H1 (cell line): ENCODE results near the gene RPS6KA2. TPM values are rescaled to one million over a fixed set of nuclear protein-coding genes. Genes with fewer than 3 reads are reported as not detected.

Experiments used
- CTCF ChIA-PET: fragments of 300-600 bp; sonication (Branson Sonifier 250); formaldehyde crosslinking; loops from one replicate; lab custom pipeline; 2021; ENCODE audit not compliant: partially characterized antibody; lab: Charles Lee
- POLR2A ChIA-PET: fragments of 300-600 bp; sonication (Branson Sonifier 250); formaldehyde crosslinking; loops from one replicate; lab custom pipeline; 2021; ENCODE audit warnings: inconsistent platforms; ENCODE audit not compliant: partially characterized antibody; lab: Charles Lee
- DNase-seq, 2 experiments: peaks; one replicate each; pipeline versions ENCODE4 v3.0.0 to v3.0.0-alpha.2; 2010 to 2022; ENCODE audit warnings: low spot score in 2 of 2, low read depth in 1 of 2, mixed read lengths in 1 of 2
- FAIRE-seq: peaks from 2 replicates; lab custom pipeline; 2011; peaks lifted over from hg19 to GRCh38; lab: Jason Lieb, UNC
- H2AFZ ChIP-seq: 2 replicates; pipeline ENCODE4 v1.8.1; 2012; ENCODE audit warnings: low read length, inconsistent platforms
- H2AK5ac ChIP-seq: 2 replicates; pipeline ENCODE4 v1.6.1; 2013; ENCODE audit warnings: low read depth, low read length
- H2BK120ac ChIP-seq: replicated peaks from 2 replicates; pipeline ENCODE3; 2013; ENCODE audit warnings: low read depth, low read length, inconsistent platforms
- H2BK12ac ChIP-seq: 2 replicates; pipeline ENCODE4 v1.6.1; 2013; ENCODE audit warnings: low read depth, low read length
- H2BK15ac ChIP-seq: 2 replicates; pipeline ENCODE4 v1.6.1; 2013; ENCODE audit warnings: low read length
- H2BK20ac ChIP-seq: 2 replicates; pipeline ENCODE4 v1.6.1; 2013; ENCODE audit warnings: low read length
- H2BK5ac ChIP-seq: 2 replicates; pipeline ENCODE4 v1.6.1; 2013; ENCODE audit warnings: low read depth, low read length
- H3K14ac ChIP-seq: 2 replicates; pipeline ENCODE4 v1.6.1; 2013; ENCODE audit warnings: inconsistent platforms; ENCODE audit not compliant: insufficient read length
- H3K18ac ChIP-seq: 2 replicates; pipeline ENCODE4 v1.6.1; 2013; ENCODE audit warnings: low read length; ENCODE audit errors: extremely low read depth
- H3K23ac ChIP-seq: 2 replicates; pipeline ENCODE4 v1.6.1; 2013; ENCODE audit warnings: inconsistent platforms; ENCODE audit not compliant: insufficient read length
- H3K23me2 ChIP-seq: 2 replicates; pipeline ENCODE4 v1.6.1; 2013; ENCODE audit warnings: low read depth, low read length
- H3K27ac ChIP-seq: 2 replicates; pipeline ENCODE4 v1.6.1; 2011; ENCODE audit warnings: low read depth, low read length, inconsistent platforms
- H3K27me3 ChIP-seq, 4 experiments: replicated peaks in 1 of 4; 1 replicate in 1 of 4; 2 replicates in 3 of 4; pipeline versions ENCODE4 v1.6.1 to v1.8.1; 2011 to 2013; ENCODE audit warnings: low read length in 3 of 4, mild to moderate bottlenecking in 3 of 4, inconsistent platforms in 2 of 4, mixed read lengths in 2 of 4, moderate library complexity in 1 of 4; ENCODE audit not compliant: control insufficient read depth in 3 of 4, insufficient read depth in 3 of 4; ENCODE audit errors: extremely low read depth in 1 of 4
- H3K36me3 ChIP-seq, 4 experiments: 2 replicates each; pipeline versions ENCODE4 v1.6.1 to v1.8.1; 2011 to 2013; ENCODE audit warnings: mild to moderate bottlenecking in 4 of 4, low read length in 3 of 4, moderate library complexity in 2 of 4, control low read depth in 1 of 4, inconsistent platforms in 1 of 4; ENCODE audit not compliant: insufficient read depth in 4 of 4, control insufficient read depth in 2 of 4
- H3K4ac ChIP-seq: replicated peaks from 2 replicates; pipeline ENCODE3; 2013; ENCODE audit warnings: low read length, low read depth, mixed read lengths, inconsistent platforms; ENCODE audit not compliant: insufficient read length
- H3K4me1 ChIP-seq, 4 experiments: replicated peaks in 1 of 4; 1 replicate in 1 of 4; 2 replicates in 3 of 4; pipeline versions ENCODE4 v1.6.1 to v1.8.1; 2011 to 2013; ENCODE audit warnings: low read length in 3 of 4, inconsistent platforms in 2 of 4, mixed read lengths in 1 of 4; ENCODE audit not compliant: insufficient read depth in 4 of 4, control insufficient read depth in 3 of 4
- H3K4me2 ChIP-seq, 2 experiments: 2 replicates each; pipeline versions ENCODE4 v1.6.1 to v1.8.1; 2011 to 2013; ENCODE audit warnings: low read depth in 2 of 2, low read length in 2 of 2, control low read depth in 1 of 2, inconsistent platforms in 1 of 2, mild to moderate bottlenecking in 1 of 2; ENCODE audit not compliant: insufficient read depth in 1 of 2
- H3K4me3 ChIP-seq, 4 experiments: fragments of 200-600, 300-600 bp in 1 of 4; sonication (generic), shearing (Covaris generic), sonication (Bioruptor Twin) in 1 of 4; 2 replicates each; pipeline versions ENCODE4 v1.5.1 to v1.8.1; 2011 to 2016; ENCODE audit warnings: low read length in 4 of 4, low read depth in 3 of 4, control low read depth in 2 of 4, inconsistent platforms in 2 of 4, mild to moderate bottlenecking in 2 of 4, mixed read lengths in 1 of 4, moderate library complexity in 1 of 4; ENCODE audit not compliant: insufficient read depth in 2 of 4; ENCODE audit errors: extremely low read depth in 1 of 4
- H3K56ac ChIP-seq: replicated peaks from 2 replicates; pipeline ENCODE3; 2013; ENCODE audit warnings: low read depth, mild to moderate bottlenecking, mixed read lengths, low read length, inconsistent platforms; ENCODE audit not compliant: insufficient read length
- H3K79me1 ChIP-seq: 2 replicates; pipeline ENCODE4 v1.6.1; 2013; ENCODE audit warnings: low read depth, low read length, control low read depth
- H3K79me2 ChIP-seq, 2 experiments: 2 replicates each; pipeline versions ENCODE4 v1.6.1 to v1.8.1; 2012 to 2013; ENCODE audit warnings: low read length in 2 of 2, mild to moderate bottlenecking in 2 of 2, inconsistent platforms in 1 of 2; ENCODE audit not compliant: insufficient read depth in 2 of 2, control insufficient read depth in 1 of 2
- H3K9ac ChIP-seq, 4 experiments: replicated peaks in 1 of 4; 1 replicate in 1 of 4; 2 replicates in 3 of 4; pipeline versions ENCODE4 v1.6.1 to v1.8.1; 2011 to 2013; ENCODE audit warnings: low read depth in 3 of 4, low read length in 3 of 4, control low read depth in 2 of 4, mild to moderate bottlenecking in 2 of 4, moderate library complexity in 2 of 4, inconsistent platforms in 1 of 4; ENCODE audit errors: extremely low read depth in 1 of 4
- H3K9me3 ChIP-seq, 2 experiments: 2 replicates each; pipeline versions ENCODE4 v1.6.1 to v1.8.1; 2012 to 2013; ENCODE audit warnings: mild to moderate bottlenecking in 2 of 2, moderate library complexity in 2 of 2, control low read depth in 1 of 2, inconsistent platforms in 1 of 2, low read depth in 1 of 2, low read length in 1 of 2, mixed read lengths in 1 of 2; ENCODE audit not compliant: insufficient read depth in 2 of 2
- H4K20me1 ChIP-seq, 2 experiments: replicated peaks in 1 of 2; 2 replicates each; pipeline versions ENCODE3 to v1.8.1; 2011 to 2013; ENCODE audit warnings: inconsistent platforms in 2 of 2, low read length in 2 of 2, mild to moderate bottlenecking in 1 of 2; ENCODE audit not compliant: insufficient read depth in 2 of 2, control insufficient read depth in 1 of 2
- H4K5ac ChIP-seq: 2 replicates; pipeline ENCODE4 v1.6.1; 2013; ENCODE audit warnings: low read length, low read depth, mixed read lengths, inconsistent platforms; ENCODE audit not compliant: insufficient read length
- H4K8ac ChIP-seq: 2 replicates; pipeline ENCODE4 v1.8.0; 2013; ENCODE audit warnings: mild to moderate bottlenecking, moderate library complexity, low read length, inconsistent platforms; ENCODE audit not compliant: insufficient read depth; ENCODE audit errors: extremely low read depth
- H4K91ac ChIP-seq: replicated peaks from 2 replicates; pipeline ENCODE3; 2013; ENCODE audit warnings: low read length, mixed read lengths, inconsistent platforms; ENCODE audit not compliant: insufficient read length
- CTBP2 ChIP-seq: IDR thresholded peaks from 2 replicates; pipeline ENCODE4 v1.7.0; 2011; ENCODE audit warnings: borderline replicate concordance, mild to moderate bottlenecking, moderate library complexity, mixed read lengths, low read length; ENCODE audit not compliant: insufficient read depth, insufficient read length
- GTF2F1 ChIP-seq: IDR thresholded peaks from 2 replicates; pipeline ENCODE4 v1.6.1; 2012; ENCODE audit warnings: low read depth, low read length, improper control_type of control experiment, borderline replicate concordance
- POU5F1 ChIP-seq: IDR thresholded peaks from 2 replicates; pipeline ENCODE4 v1.6.1; 2011; ENCODE audit warnings: low read depth, mild to moderate bottlenecking, low read length, moderate library complexity
- SP2 ChIP-seq: IDR thresholded peaks from 2 replicates; pipeline ENCODE4 v1.6.1; 2012; ENCODE audit warnings: mild to moderate bottlenecking, low read length, inconsistent platforms
- SRF ChIP-seq: IDR thresholded peaks from 2 replicates; pipeline ENCODE4 v1.6.1; 2011; ENCODE audit warnings: mild to moderate bottlenecking, low read depth, low read length, moderate library complexity
- WGBS, 2 experiments: shearing (Covaris generic) in 1 of 2; methylation state at CpG; one replicate each; pipeline versions ENCODE4 v1.1.6 to v1.1.7; 2013 to 2015; ENCODE audit warnings: low lambda C conversion rate in 2 of 2, mixed read lengths in 2 of 2, inconsistent platforms in 1 of 2, low coverage in 1 of 2, missing lambda C conversion rate in 1 of 2; ENCODE audit not compliant: insufficient replicate concordance in 2 of 2, insufficient coverage in 1 of 2, insufficient read length in 1 of 2; ENCODE audit errors: extremely low coverage in 1 of 2, missing lambda C conversion rate in 1 of 2; 5-methylcytosine and 5-hydroxymethylcytosine counted together
- polyA plus RNA-seq, 7 experiments: library from polyadenylated mRNA; depleted of rRNA in 3 of 7; stranded (reverse) in 5 of 7; unstranded in 2 of 7; fragments of >200 nt in 5 of 7; fragments of 200-250 nt in 2 of 7; gene quantifications; 1 replicate in 5 of 7; 2 replicates in 1 of 7; 4 replicates in 1 of 7; pipeline versions ENCODE4 v1.2.1 to v1.2.3, GENCODE V29; 2011 to 2013; ENCODE audit warnings: missing spikeins in 2 of 7, mixed read lengths in 2 of 7
- total RNA-seq: library from RNA; stranded (reverse); fragmentation: NEBNext Ultra II Directional; extraction: Animal tissue kit (Norgen Biotek cat#: 25700); gene quantifications from 2 replicates; pipeline ENCODE4 v1.2.1, GENCODE V29; 2021
- TF ChIP-seq, protein P1 (sequence below), 3 experiments: IDR thresholded peaks; 1 replicate in 2 of 3; 2 replicates in 1 of 3; pipeline versions ENCODE4 v1.5.1 to v1.6.1; 2011; ENCODE audit warnings: low read length in 3 of 3, mild to moderate bottlenecking in 3 of 3, inconsistent platforms in 2 of 3, low read depth in 1 of 3, moderate library complexity in 1 of 3; ENCODE audit not compliant: insufficient read depth in 1 of 3; ENCODE audit errors: control extremely low read depth in 1 of 3

The RPS6KA2 gene
- total and polyA plus RNA-seq, 2 of the 8 experiments (the other 6 are each of a cell fraction or from before 2014, with no cell fraction given): 8.8 to 25.7 TPM

DNA sequence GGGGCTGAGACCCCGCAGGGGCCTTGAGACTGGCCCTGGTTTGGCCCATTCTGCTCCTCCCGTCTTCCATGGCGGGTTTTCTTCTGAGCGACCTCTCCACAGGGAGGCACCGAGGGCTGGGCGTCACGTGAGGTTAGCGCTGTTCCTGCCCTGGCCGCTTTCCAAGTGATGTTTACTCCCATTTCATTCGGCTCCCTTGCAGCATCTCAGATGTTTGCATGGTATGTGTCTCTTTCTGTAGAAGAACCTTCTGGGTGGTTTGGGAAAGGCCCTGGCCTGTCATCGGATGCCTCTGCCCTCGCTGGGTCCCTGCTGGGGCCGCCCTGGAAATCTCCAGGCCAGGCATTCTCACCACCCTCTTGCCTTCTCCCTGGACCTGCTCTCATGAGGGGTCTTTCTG, 57.8 kb downstream of the RPS6KA2 start:
- peaks cover 0 to 23% of the 10 kb centered on the region in 2 experiments; a peak in 2 of 4 replicates for H3K79me2 ChIP-seq
- FAIRE-seq (no peak), DNase-seq (no peak)
- no peak overlapping the region for H3K56ac ChIP-seq
- no peaks in the 10 kb centered on the region; a peak in 1 of 7 replicates for H3K27me3 ChIP-seq
- no peak overlapping the region for H2AFZ ChIP-seq
- no peak overlapping the region for H3K4ac ChIP-seq
- H3K4me2 ChIP-seq: no peak overlapping the region
- peaks cover 0 to 4% of the 10 kb centered on the region in 2 experiments for H4K20me1 ChIP-seq
- peaks cover 10% of the 10 kb centered on the region; the same call in 1 of the 2 replicates for H3K79me1 ChIP-seq
- no peak overlapping the region for H2BK5ac ChIP-seq
- H3K4me1 ChIP-seq: peaks cover 11 to 21% (median 15%) of the 10 kb centered on the region in 4 experiments
- POLR2A ChIA-PET: no interaction called here
- H3K36me3 ChIP-seq: no peaks in the 10 kb centered on the region
- WGBS, 2 experiments: 86% methylated on average over 13 of the region's 13 CpGs; no CpG with 5 or more reads in 1 of the 2 experiments
- H2AK5ac ChIP-seq: no peak overlapping the region
- no peak overlapping the region for H4K8ac ChIP-seq
- no peak overlapping the region for H3K23ac ChIP-seq
- H4K5ac ChIP-seq: no peak overlapping the region
- no peaks in the 10 kb centered on the region for H3K23me2 ChIP-seq
- no peak overlapping the region for H3K27ac ChIP-seq
- no peak overlapping the region for H2BK20ac ChIP-seq
- TF ChIP-seq GTF2F1 (no peak), POU5F1 (no peak), SRF (no peak), CTBP2 (no peak), SP2 (no peak)
- TF ChIP-seq, protein P1, sequence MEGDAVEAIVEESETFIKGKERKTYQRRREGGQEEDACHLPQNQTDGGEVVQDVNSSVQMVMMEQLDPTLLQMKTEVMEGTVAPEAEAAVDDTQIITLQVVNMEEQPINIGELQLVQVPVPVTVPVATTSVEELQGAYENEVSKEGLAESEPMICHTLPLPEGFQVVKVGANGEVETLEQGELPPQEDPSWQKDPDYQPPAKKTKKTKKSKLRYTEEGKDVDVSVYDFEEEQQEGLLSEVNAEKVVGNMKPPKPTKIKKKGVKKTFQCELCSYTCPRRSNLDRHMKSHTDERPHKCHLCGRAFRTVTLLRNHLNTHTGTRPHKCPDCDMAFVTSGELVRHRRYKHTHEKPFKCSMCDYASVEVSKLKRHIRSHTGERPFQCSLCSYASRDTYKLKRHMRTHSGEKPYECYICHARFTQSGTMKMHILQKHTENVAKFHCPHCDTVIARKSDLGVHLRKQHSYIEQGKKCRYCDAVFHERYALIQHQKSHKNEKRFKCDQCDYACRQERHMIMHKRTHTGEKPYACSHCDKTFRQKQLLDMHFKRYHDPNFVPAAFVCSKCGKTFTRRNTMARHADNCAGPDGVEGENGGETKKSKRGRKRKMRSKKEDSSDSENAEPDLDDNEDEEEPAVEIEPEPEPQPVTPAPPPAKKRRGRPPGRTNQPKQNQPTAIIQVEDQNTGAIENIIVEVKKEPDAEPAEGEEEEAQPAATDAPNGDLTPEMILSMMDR (IDR thresholded peaks at IDR 0.05; ENCODE audit: control extremely low read depth in 1 of 3, insufficient read depth in 1 of 3, low read depth in 1 of 3, low read length in 3 of 3): no peak
- TF ChIP-seq, all 59 proteins: peak for 0
- Histone ChIP-seq H4K91ac (no peak overlapping the region), H3K9ac (no peak overlapping the region), H3K9me3 (no peaks in the 10 kb centered on the region), H2BK120ac (no peak overlapping the region), H3K4me3 (no peak overlapping the region), H3K18ac (no peak overlapping the region), H2BK12ac (no peak overlapping the region), H2BK15ac (no peak overlapping the region), H3K14ac (no peak overlapping the region)
- CTCF ChIA-PET: interaction anchor here (1.1 kb wide), 1 partner anchor 45 kb away, joined by 4 read pairs; no protein-coding TSS in a partner anchor
